Neural cell (in vitro differentiated cells): ENCODE data around the gene RABGGTA. TPM values are rescaled to one million over a fixed set of nuclear protein-coding genes. Genes with fewer than 3 reads are reported as not detected.

Experiments used
- H2AFZ ChIP-seq: fragments of 200-600, 300-800 bp; sonication (generic), shearing (Covaris generic); 2 replicates; pipeline ENCODE4 v1.6.0; 2014; ENCODE audit warnings: low read depth, mild to moderate bottlenecking, antibody characterized with exemption, low read length, moderate library complexity
- H3F3A ChIP-seq: fragments of 200-600 bp; shearing (Covaris generic); 2 replicates; pipeline ENCODE4 v1.6.1; 2016; ENCODE audit warnings: mild to moderate bottlenecking, moderate library complexity, mixed read lengths, antibody characterized with exemption, low read length; ENCODE audit not compliant: insufficient read depth, poor library complexity, severe bottlenecking
- H3K27ac ChIP-seq: fragments of 200-600, 300-800 bp; sonication (generic), shearing (Covaris generic); 2 replicates; pipeline ENCODE4 v1.5.1; 2014; ENCODE audit warnings: mild to moderate bottlenecking, low read length, moderate library complexity
- H3K27me3 ChIP-seq: fragments of 300-800, 200-600 bp; sonication (generic), shearing (Covaris generic); 2 replicates; pipeline ENCODE4 v1.6.0; 2014; ENCODE audit warnings: mild to moderate bottlenecking, low read depth, low read length, moderate library complexity; ENCODE audit not compliant: insufficient read depth
- H3K36me3 ChIP-seq: fragments of 300-800, 200-600 bp; sonication (generic), shearing (Covaris generic); 2 replicates; pipeline ENCODE4 v1.5.1; 2014; ENCODE audit warnings: mild to moderate bottlenecking, antibody characterized with exemption, low read length, moderate library complexity; ENCODE audit not compliant: insufficient read depth
- H3K4me2 ChIP-seq: fragments of 300-800, 200-600 bp; sonication (generic), shearing (Covaris generic); 2 replicates; pipeline ENCODE4 v1.6.0; 2014; ENCODE audit warnings: mild to moderate bottlenecking, low read length
- H3K4me3 ChIP-seq: fragments of 300-800, 200-600 bp; sonication (generic), shearing (Covaris generic); 2 replicates; pipeline ENCODE4 v1.5.1; 2014; ENCODE audit warnings: mild to moderate bottlenecking, low read length, moderate library complexity
- H3K79me2 ChIP-seq: fragments of 200-600 bp; shearing (Covaris generic); replicated peaks from 2 replicates; pipeline ENCODE4 v1.6.0; 2014; ENCODE audit warnings: mild to moderate bottlenecking, low read length, moderate library complexity; ENCODE audit not compliant: insufficient read depth
- H3K9ac ChIP-seq: fragments of 300-800, 200-600 bp; sonication (generic), shearing (Covaris generic); 2 replicates; pipeline ENCODE4 v1.6.1; 2016; ENCODE audit warnings: mild to moderate bottlenecking, low read length, mixed read lengths
- H3K9me2 ChIP-seq: fragments of 200-600 bp; shearing (Covaris generic); 2 replicates; pipeline ENCODE4 v1.6.1; 2016; ENCODE audit warnings: mild to moderate bottlenecking, low read length, mixed read lengths; ENCODE audit not compliant: insufficient read depth
- H3K9me3 ChIP-seq: fragments of 200-600, 300-800 bp; sonication (generic), shearing (Covaris generic); 2 replicates; pipeline ENCODE4 v1.6.1; 2016; ENCODE audit warnings: mild to moderate bottlenecking, mixed run types, low read length, moderate library complexity, mixed read lengths
- H4K20me1 ChIP-seq: fragments of 200-600 bp; shearing (Covaris generic); 2 replicates; pipeline ENCODE4 v1.6.1; 2016; ENCODE audit warnings: mild to moderate bottlenecking, mixed run types; ENCODE audit not compliant: insufficient read depth
- CTCF ChIP-seq: fragments of 450-650 bp; IDR thresholded peaks from 2 replicates; pipeline ENCODE4 v1.5.1; 2014; ENCODE audit warnings: antibody characterized with exemption, mild to moderate bottlenecking, moderate library complexity; ENCODE audit not compliant: poor library complexity, severe bottlenecking
- EP300 ChIP-seq: fragments of 450-650 bp; conservative IDR thresholded peaks from 2 replicates; pipeline ENCODE4 v1.6.1; 2014; ENCODE audit warnings: antibody characterized with exemption, mild to moderate bottlenecking, moderate library complexity; ENCODE audit not compliant: poor library complexity, severe bottlenecking
- EZH2 ChIP-seq: fragments of 200-600, 300-800 bp; shearing (Covaris generic), sonication (generic); IDR thresholded peaks from 2 replicates; pipeline ENCODE4 v1.6.1; 2014; ENCODE audit warnings: antibody characterized with exemption, low read length, borderline replicate concordance, mild to moderate bottlenecking; ENCODE audit not compliant: insufficient read depth, poor library complexity, severe bottlenecking
- MXI1 ChIP-seq: fragments of 450-650 bp; conservative IDR thresholded peaks from 2 replicates; pipeline ENCODE4 v1.6.1; 2014; ENCODE audit warnings: antibody characterized with exemption, mild to moderate bottlenecking; ENCODE audit not compliant: poor library complexity, severe bottlenecking
- POLR2AphosphoS5 ChIP-seq: IDR thresholded peaks from 2 replicates; pipeline ENCODE4 v1.6.1; 2012
- RAD21 ChIP-seq: fragments of 450-650 bp; conservative IDR thresholded peaks from 2 replicates; pipeline ENCODE4 v1.6.1; 2014; ENCODE audit warnings: antibody characterized with exemption, mild to moderate bottlenecking, moderate library complexity
- REST ChIP-seq: IDR thresholded peaks from 2 replicates; pipeline ENCODE4 v1.6.1; 2012; ENCODE audit warnings: borderline replicate concordance
- SMC3 ChIP-seq: fragments of 450-650 bp; conservative IDR thresholded peaks from 2 replicates; pipeline ENCODE4 v1.6.1; 2014; ENCODE audit warnings: antibody characterized with exemption, mild to moderate bottlenecking, moderate library complexity; ENCODE audit not compliant: poor library complexity
- TAF1 ChIP-seq: IDR thresholded peaks from 2 replicates; pipeline ENCODE4 v1.6.1; 2012; ENCODE audit warnings: low read depth
- polyA plus RNA-seq: library from polyadenylated mRNA; depleted of rRNA; stranded (reverse); fragments of >200 nt; gene quantifications from 2 replicates; pipeline ENCODE4 v1.2.3, GENCODE V29; 2014

RABGGTA gene
- polyA plus RNA-seq, 1 donor from 2014 or later = 33.2 TPM

GRCh38 chr14:24310646-24311604, 39.5 kb upstream of the RABGGTA start, which contains the start of gene LTB4R:
Gene LTB4R (plus strand): TSS chr14:24311502. CDS start chr14:24315652, 4,150 bp downstream.
- Histone ChIP-seq H2AFZ (no peak within 1 kb of the TSS), H3K27ac (no peak within 1 kb of the TSS), H3K9me2 (no peaks in the 10 kb centered on the region), H3K4me2 (no peak within 1 kb of the TSS), H3K9me3 (no peaks in the 10 kb centered on the region), H3K4me3 (no peak within 1 kb of the TSS), H4K20me1 (no peaks in the 10 kb centered on the region), H3K79me2 (no peaks in the 10 kb centered on the region), H3F3A (no peaks in the 10 kb centered on the region), H3K36me3 (no peaks in the 10 kb centered on the region), H3K9ac (no peak within 1 kb of the TSS), H3K27me3 (no peaks in the 10 kb centered on the region)
- TF ChIP-seq RAD21 = no peak

GRCh38 chr14:24310265-24310645, 38.9 kb upstream of the RABGGTA start:
- no peaks in the 10 kb centered on the region for H3K27me3 ChIP-seq
- H3K9me3 ChIP-seq = no peaks in the 10 kb centered on the region
- no peaks in the 10 kb centered on the region for H3F3A ChIP-seq
- no peak overlapping the region for H3K4me3 ChIP-seq
- H3K27ac ChIP-seq = no peak overlapping the region
- H3K79me2 ChIP-seq = no peaks in the 10 kb centered on the region
- H3K36me3 ChIP-seq = no peaks in the 10 kb centered on the region
- TF ChIP-seq RAD21 (no peak), TAF1 (no peak), EZH2 (no peak), CTCF (no peak), POLR2AphosphoS5 (no peak)
- no peaks in the 10 kb centered on the region for H4K20me1 ChIP-seq
- no peak overlapping the region for H3K4me2 ChIP-seq
- no peak overlapping the region for H3K9ac ChIP-seq
- H3K9me2 ChIP-seq = no peaks in the 10 kb centered on the region
- H2AFZ ChIP-seq = no peak overlapping the region

GRCh38 chr14:24309538-24310264, 38.3 kb upstream of the RABGGTA start, which contains the start of gene LTB4R2:
Gene LTB4R2 (plus strand): TSS chr14:24310140. CDS start chr14:24310665, 525 bp downstream.
- H4K20me1 ChIP-seq = no peaks in the 10 kb centered on the region
- no peak within 1 kb of the TSS for H3K4me3 ChIP-seq
- no peak within 1 kb of the TSS for H2AFZ ChIP-seq
- H3K9me2 ChIP-seq = no peaks in the 10 kb centered on the region
- no peak within 1 kb of the TSS for H3K9ac ChIP-seq
- no peaks in the 10 kb centered on the region for H3K36me3 ChIP-seq
- no peaks in the 10 kb centered on the region for H3F3A ChIP-seq
- H3K27ac ChIP-seq = no peak within 1 kb of the TSS
- no peaks in the 10 kb centered on the region for H3K79me2 ChIP-seq
- no peaks in the 10 kb centered on the region for H3K9me3 ChIP-seq
- TF ChIP-seq POLR2AphosphoS5 (no peak), EP300 (no peak), SMC3 (no peak), REST (no peak), CTCF (no peak), MXI1 (no peak), RAD21 (no peak), EZH2 (no peak), TAF1 (no peak)
- H3K27me3 ChIP-seq = no peaks in the 10 kb centered on the region
- no peak within 1 kb of the TSS for H3K4me2 ChIP-seq
